ENCODE data around the gene WNK1. TPM values are rescaled to one million over a fixed set of nuclear protein-coding genes. Genes with fewer than 3 reads are reported as not detected.

WNK1 gene
- total and polyA plus RNA-seq, 2 donors from 2014 or later, result 40.2 to 173 TPM

- no peak overlapping the region for H3K9ac ChIP-seq (ENCODE audit: low read length in 3 of 3)
- H3K36me3 ChIP-seq (ENCODE audit: control insufficient read depth in 2 of 3, insufficient read depth in 3 of 3, low read length in 3 of 3), result peaks cover 5 to 59% (median 29%) of the 10 kb centered on the region in 3 donors
- no peak overlapping the region for H3K27ac ChIP-seq (ENCODE audit: low read depth in 2 of 2, low read length in 2 of 2)
- H3K27me3 ChIP-seq (ENCODE audit: control insufficient read depth, insufficient read depth, low read length), result no peaks in the 10 kb centered on the region
- H3K4me3 ChIP-seq (ENCODE audit: low read length in 3 of 3), result no peak overlapping the region
- intact Hi-C loops (cut with DNase I), result no loop called here
- DNase-seq, result peak in 1 of 5 donors; percentile 22
- H3K9me3 ChIP-seq (ENCODE audit: control insufficient read depth in 2 of 3, insufficient read depth in 1 of 3, low read length in 3 of 3), result no peaks in the 10 kb centered on the region
- TF ChIP-seq, protein P1, sequence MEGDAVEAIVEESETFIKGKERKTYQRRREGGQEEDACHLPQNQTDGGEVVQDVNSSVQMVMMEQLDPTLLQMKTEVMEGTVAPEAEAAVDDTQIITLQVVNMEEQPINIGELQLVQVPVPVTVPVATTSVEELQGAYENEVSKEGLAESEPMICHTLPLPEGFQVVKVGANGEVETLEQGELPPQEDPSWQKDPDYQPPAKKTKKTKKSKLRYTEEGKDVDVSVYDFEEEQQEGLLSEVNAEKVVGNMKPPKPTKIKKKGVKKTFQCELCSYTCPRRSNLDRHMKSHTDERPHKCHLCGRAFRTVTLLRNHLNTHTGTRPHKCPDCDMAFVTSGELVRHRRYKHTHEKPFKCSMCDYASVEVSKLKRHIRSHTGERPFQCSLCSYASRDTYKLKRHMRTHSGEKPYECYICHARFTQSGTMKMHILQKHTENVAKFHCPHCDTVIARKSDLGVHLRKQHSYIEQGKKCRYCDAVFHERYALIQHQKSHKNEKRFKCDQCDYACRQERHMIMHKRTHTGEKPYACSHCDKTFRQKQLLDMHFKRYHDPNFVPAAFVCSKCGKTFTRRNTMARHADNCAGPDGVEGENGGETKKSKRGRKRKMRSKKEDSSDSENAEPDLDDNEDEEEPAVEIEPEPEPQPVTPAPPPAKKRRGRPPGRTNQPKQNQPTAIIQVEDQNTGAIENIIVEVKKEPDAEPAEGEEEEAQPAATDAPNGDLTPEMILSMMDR (IDR thresholded peaks at IDR 0.05; ENCODE audit: borderline replicate concordance, extremely low read depth, insufficient read depth), result no peak
- FAIRE-seq, result no peak
- peaks cover 0 to 8% (median 6%) of the 10 kb centered on the region in 3 donors for H3K4me1 ChIP-seq (ENCODE audit: control insufficient read depth in 2 of 3, insufficient read depth in 2 of 3, low read depth in 1 of 3, low read length in 3 of 3)
These were observed 158.9 kb downstream of the WNK1 start for GRCh38 chr12:911191-911826.

DNA sequence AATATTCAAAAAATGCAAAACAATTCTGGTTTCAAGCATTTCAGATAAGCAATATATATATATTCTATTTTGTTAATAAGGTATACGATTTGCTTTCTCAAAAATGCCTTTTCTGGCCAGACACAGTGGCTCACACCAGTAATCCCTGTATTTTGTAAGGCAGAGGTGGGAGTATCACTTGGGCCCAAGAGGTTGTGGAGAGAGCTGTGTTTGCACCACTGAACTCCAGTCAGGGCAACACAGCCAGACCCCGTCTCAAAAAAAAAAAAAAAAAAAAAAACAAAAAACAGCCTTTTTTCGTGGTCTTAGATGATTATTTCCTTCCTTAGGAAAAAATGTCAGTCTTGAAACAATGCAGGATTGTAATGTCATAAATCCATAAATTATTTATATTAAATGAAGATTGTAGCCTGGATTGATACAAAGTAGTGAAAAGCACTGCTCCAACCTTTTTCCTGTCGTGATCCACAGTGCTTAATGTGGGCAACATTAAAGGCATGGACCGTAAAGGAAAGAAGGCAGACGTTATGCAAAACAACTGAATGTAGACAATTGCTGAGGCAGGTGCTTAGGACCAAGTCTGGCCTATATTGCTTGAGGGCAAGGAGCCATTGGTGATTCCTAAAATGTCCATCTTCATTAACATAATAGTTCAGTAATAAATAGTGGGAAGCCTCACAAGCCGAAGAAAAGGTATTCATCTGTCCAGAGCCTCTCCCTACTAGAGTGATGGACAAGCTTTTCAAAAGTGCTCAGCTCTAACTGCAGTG is 160.3 kb downstream of the WNK1 start:
- H3K4me1 ChIP-seq (ENCODE audit: control insufficient read depth in 2 of 3, insufficient read depth in 2 of 3, low read depth in 1 of 3, low read length in 3 of 3), result peaks cover 0 to 8% (median 4%) of the 10 kb centered on the region in 3 donors
- TF ChIP-seq, protein P1 (IDR thresholded peaks at IDR 0.05; ENCODE audit: borderline replicate concordance, extremely low read depth, insufficient read depth), result no peak
- intact Hi-C loops (cut with DNase I), result no loop called here

GRCh38 chr12:913919-914698 is 161.7 kb downstream of the WNK1 start:
- H3K9ac ChIP-seq (ENCODE audit: low read length in 3 of 3), result no peak overlapping the region
- no peak overlapping the region for H3K4me3 ChIP-seq (ENCODE audit: low read length in 3 of 3)
- intact Hi-C loops (cut with DNase I), result no loop called here
- H3K27ac ChIP-seq (ENCODE audit: low read depth in 2 of 2, low read length in 2 of 2), result no peak overlapping the region
- no peaks in the 10 kb centered on the region for H3K9me3 ChIP-seq (ENCODE audit: control insufficient read depth in 2 of 3, insufficient read depth in 1 of 3, low read length in 3 of 3)
- H3K36me3 ChIP-seq (ENCODE audit: control insufficient read depth in 2 of 3, insufficient read depth in 3 of 3, low read length in 3 of 3), result peaks cover 8 to 41% (median 21%) of the 10 kb centered on the region in 3 donors
- DNase-seq (no peak), FAIRE-seq (no peak)
- H3K4me1 ChIP-seq (ENCODE audit: control insufficient read depth in 2 of 3, insufficient read depth in 2 of 3, low read depth in 1 of 3, low read length in 3 of 3), result peaks cover 0 to 8% (median 0%) of the 10 kb centered on the region in 3 donors
- H3K27me3 ChIP-seq (ENCODE audit: control insufficient read depth, insufficient read depth, low read length), result no peaks in the 10 kb centered on the region
- TF ChIP-seq, protein P1 (IDR thresholded peaks at IDR 0.05; ENCODE audit: borderline replicate concordance, extremely low read depth, insufficient read depth), result no peak

More for the DNA sequence above, 160.3 kb downstream of the WNK1 start:
- H3K9me3 ChIP-seq (ENCODE audit: control insufficient read depth in 2 of 3, insufficient read depth in 1 of 3, low read length in 3 of 3), result no peaks in the 10 kb centered on the region
- no peak overlapping the region for H3K27ac ChIP-seq (ENCODE audit: low read depth in 2 of 2, low read length in 2 of 2)
- no peaks in the 10 kb centered on the region for H3K27me3 ChIP-seq (ENCODE audit: control insufficient read depth, insufficient read depth, low read length)
- H3K9ac ChIP-seq (ENCODE audit: low read length in 3 of 3), result no peak overlapping the region
- H3K4me3 ChIP-seq (ENCODE audit: low read length in 3 of 3), result no peak overlapping the region
- peaks cover 5 to 54% (median 27%) of the 10 kb centered on the region in 3 donors for H3K36me3 ChIP-seq (ENCODE audit: control insufficient read depth in 2 of 3, insufficient read depth in 3 of 3, low read length in 3 of 3)
- FAIRE-seq, result no peak
- DNase-seq, result no peak
